HL-60 (cell line): ENCODE data around the gene TFAP2D.

Experiments used
- DNase-seq, 2 experiments: peaks; one replicate each; pipeline ENCODE4 v3.0.0-alpha.2; 2010 to 2020; ENCODE audit warnings: low read depth in 1 of 2, low spot score in 1 of 2
- H3K27ac ChIP-seq: fragments of 250-450 bp; sonication (Bioruptor Pico); replicated peaks from 2 replicates; pipeline ENCODE4 v1.5.1; 2020; ENCODE audit warnings: mild to moderate bottlenecking, moderate library complexity
- H3K27me3 ChIP-seq: fragments of 250-450 bp; sonication (Bioruptor Pico); 2 replicates; pipeline ENCODE4 v1.5.1; 2021; ENCODE audit warnings: mild to moderate bottlenecking, moderate library complexity; ENCODE audit not compliant: insufficient read depth, poor library complexity, severe bottlenecking
- H3K4me3 ChIP-seq: replicated peaks from 2 replicates; pipeline ENCODE4 v1.5.1; 2011; ENCODE audit warnings: mild to moderate bottlenecking, control low read depth, low read length; ENCODE audit not compliant: insufficient read depth
- CTCF ChIP-seq: IDR thresholded peaks from one replicate; pipeline ENCODE4 v1.5.1; 2011; ENCODE audit warnings: low read length, control low read depth, inconsistent platforms; ENCODE audit not compliant: insufficient read depth
- GABPA ChIP-seq: IDR thresholded peaks from 2 replicates; pipeline ENCODE4 v1.6.1; 2012; ENCODE audit warnings: low read depth
- POLR2AphosphoS5 ChIP-seq: IDR thresholded peaks from 2 replicates; pipeline ENCODE4 v1.6.1; 2012; ENCODE audit warnings: low read depth
- SPI1 ChIP-seq: IDR thresholded peaks from 2 replicates; pipeline ENCODE4 v1.6.1; 2012; ENCODE audit warnings: low read depth, mild to moderate bottlenecking, borderline replicate concordance
- TF ChIP-seq, protein P1 (sequence below): IDR thresholded peaks from 2 replicates; pipeline ENCODE4 v1.6.1; 2012; ENCODE audit warnings: low read depth; ENCODE audit not compliant: insufficient replicate concordance

The TFAP2D gene

DNA sequence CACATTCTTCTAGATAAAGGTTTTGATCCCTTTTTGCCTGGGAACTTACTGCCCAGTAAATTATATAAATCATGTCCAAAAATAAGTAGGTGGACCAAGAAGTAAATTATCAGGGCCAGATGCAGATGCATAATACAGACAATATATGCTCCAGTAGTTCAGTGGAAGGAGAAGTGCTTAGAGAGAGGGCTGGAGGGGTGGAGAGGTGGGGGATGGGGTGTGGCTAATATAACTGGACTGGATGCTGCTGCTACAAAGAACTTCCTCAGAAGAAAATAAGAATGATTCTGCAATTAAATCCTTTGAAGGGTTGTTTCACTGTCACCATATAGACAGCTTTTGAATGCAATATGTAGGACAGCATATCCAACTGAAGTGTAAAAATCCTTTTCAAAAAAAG lies 14.8 kb upstream of the TFAP2D start:
- DNase-seq: no peak
- no peaks in the 10 kb centered on the region for H3K27me3 ChIP-seq
- TF ChIP-seq CTCF (no peak), GABPA (no peak), POLR2AphosphoS5 (no peak), SPI1 (no peak)
- TF ChIP-seq, protein P1, sequence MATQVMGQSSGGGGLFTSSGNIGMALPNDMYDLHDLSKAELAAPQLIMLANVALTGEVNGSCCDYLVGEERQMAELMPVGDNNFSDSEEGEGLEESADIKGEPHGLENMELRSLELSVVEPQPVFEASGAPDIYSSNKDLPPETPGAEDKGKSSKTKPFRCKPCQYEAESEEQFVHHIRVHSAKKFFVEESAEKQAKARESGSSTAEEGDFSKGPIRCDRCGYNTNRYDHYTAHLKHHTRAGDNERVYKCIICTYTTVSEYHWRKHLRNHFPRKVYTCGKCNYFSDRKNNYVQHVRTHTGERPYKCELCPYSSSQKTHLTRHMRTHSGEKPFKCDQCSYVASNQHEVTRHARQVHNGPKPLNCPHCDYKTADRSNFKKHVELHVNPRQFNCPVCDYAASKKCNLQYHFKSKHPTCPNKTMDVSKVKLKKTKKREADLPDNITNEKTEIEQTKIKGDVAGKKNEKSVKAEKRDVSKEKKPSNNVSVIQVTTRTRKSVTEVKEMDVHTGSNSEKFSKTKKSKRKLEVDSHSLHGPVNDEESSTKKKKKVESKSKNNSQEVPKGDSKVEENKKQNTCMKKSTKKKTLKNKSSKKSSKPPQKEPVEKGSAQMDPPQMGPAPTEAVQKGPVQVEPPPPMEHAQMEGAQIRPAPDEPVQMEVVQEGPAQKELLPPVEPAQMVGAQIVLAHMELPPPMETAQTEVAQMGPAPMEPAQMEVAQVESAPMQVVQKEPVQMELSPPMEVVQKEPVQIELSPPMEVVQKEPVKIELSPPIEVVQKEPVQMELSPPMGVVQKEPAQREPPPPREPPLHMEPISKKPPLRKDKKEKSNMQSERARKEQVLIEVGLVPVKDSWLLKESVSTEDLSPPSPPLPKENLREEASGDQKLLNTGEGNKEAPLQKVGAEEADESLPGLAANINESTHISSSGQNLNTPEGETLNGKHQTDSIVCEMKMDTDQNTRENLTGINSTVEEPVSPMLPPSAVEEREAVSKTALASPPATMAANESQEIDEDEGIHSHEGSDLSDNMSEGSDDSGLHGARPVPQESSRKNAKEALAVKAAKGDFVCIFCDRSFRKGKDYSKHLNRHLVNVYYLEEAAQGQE: no peak

GRCh38 chr6:50699051-50699775 lies 14.1 kb upstream of the TFAP2D start:
- no peak for DNase-seq
- Histone ChIP-seq H3K27me3 (no peaks in the 10 kb centered on the region), H3K4me3 (no peak overlapping the region), H3K27ac (no peak overlapping the region)
- TF ChIP-seq GABPA (no peak), SPI1 (no peak)
- TF ChIP-seq, protein P1: peak; percentile 90

More for the DNA sequence above, 14.8 kb upstream of the TFAP2D start:
- Histone ChIP-seq H3K4me3 (no peak overlapping the region), H3K27ac (no peak overlapping the region)

GRCh38 chr6:50706575-50706974 lies 6.8 kb upstream of the TFAP2D start:
- TF ChIP-seq GABPA (no peak), POLR2AphosphoS5 (no peak), CTCF (no peak), SPI1 (no peak)
- TF ChIP-seq, protein P1: no peak
- no peak for DNase-seq

More at GRCh38 chr6:50706575-50706974, 6.8 kb upstream of the TFAP2D start:
- Histone ChIP-seq H3K4me3 (no peak overlapping the region), H3K27me3 (peaks cover 21% of the 10 kb centered on the region), H3K27ac (no peak overlapping the region)
